Activated naive CD8-positive, alpha-beta T cell treated with anti-CD3 and anti-CD28 coated beads, Interleukin-2, amount 10 ng/mL, durations not matched to agents 7 days and 5 days (primary cell): ENCODE results near the gene ABCC2. TPM values are rescaled to one million over a fixed set of nuclear protein-coding genes. Genes with fewer than 3 reads are reported as not detected.

Source experiments
- ATAC-seq: fragments of 150-1000 bp; cut with Tn5 transposase; one replicate; pipeline ENCODE4 v1.10.0; 2021; ENCODE audit warnings: low read depth, moderate library complexity
- POLR2A ChIA-PET: fragments of 350-600 bp; sonication (Branson Sonifier 250); formaldehyde crosslinking; loops from one replicate; lab custom pipeline; 2021; ENCODE audit warnings: antibody characterized with exemption; lab: Charles Lee
- DNase-seq: peaks from one replicate; pipeline ENCODE4 v3.0.0; 2021
- H3K27ac Mint-ChIP-seq: one replicate; pipeline ENCODE4 v1.8.0; 2022; ENCODE audit warnings: mild to moderate bottlenecking, mixed read lengths
- H3K27me3 Mint-ChIP-seq: one replicate; pipeline ENCODE4 v1.8.0; 2022; ENCODE audit warnings: mild to moderate bottlenecking, moderate library complexity, mixed read lengths
- H3K36me3 Mint-ChIP-seq: one replicate; pipeline ENCODE4 v1.8.0; 2021; ENCODE audit warnings: mild to moderate bottlenecking, mixed read lengths
- H3K4me1 Mint-ChIP-seq: one replicate; pipeline ENCODE4 v1.8.0; 2021; ENCODE audit warnings: mixed read lengths
- H3K4me3 Mint-ChIP-seq: one replicate; pipeline ENCODE4 v1.8.0; 2022; ENCODE audit warnings: mild to moderate bottlenecking, moderate library complexity, mixed read lengths
- H3K9me3 Mint-ChIP-seq: one replicate; pipeline ENCODE4 v1.8.0; 2021; ENCODE audit warnings: mixed read lengths
- total RNA-seq, 2 experiments: library from RNA; stranded (reverse); gene quantifications; one replicate each; pipeline ENCODE4 v1.2.3, GENCODE V29; 2021

The ABCC2 gene
- total RNA-seq, 2 experiments from 2014 or later = 2.4 to 2.5 TPM

DNA sequence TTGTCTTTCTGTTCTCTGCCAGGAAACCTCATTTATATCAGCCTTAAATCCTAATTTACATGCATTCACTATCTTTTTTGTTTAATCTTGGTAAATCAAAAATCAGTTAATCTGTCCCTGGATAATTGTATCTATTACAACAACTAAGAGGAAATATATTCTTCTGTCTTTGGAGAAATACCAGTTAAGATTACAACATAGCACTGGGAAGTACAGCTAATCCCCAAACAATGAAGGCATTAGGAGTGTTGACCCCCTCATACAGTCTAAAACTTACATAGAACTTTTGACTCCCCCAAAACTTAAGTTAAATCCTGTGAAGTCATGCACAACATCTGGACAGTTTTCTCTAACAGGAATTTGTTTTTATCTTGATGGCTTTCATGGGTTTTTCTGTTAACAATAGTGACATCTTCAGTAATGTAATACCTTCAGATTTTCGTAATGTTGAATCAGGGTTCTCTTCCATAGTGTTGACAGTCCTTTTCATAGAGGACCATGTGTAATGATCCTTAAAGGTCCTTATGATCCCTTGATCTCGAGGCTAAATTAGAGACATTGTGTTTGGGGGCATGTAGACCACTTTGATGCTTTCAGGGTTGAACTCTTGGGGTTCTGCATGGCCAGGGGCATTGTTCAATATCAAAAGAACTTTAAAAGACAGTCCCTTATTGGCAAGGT lies 24.1 kb upstream of the ABCC2 start:
- Mint-ChIP-seq H3K4me1 (no peaks in the 10 kb centered on the region), H3K36me3 (peaks cover 51% of the 10 kb centered on the region), H3K4me3 (no peak overlapping the region), H3K27ac (no peak overlapping the region), H3K9me3 (peaks cover 2% of the 10 kb centered on the region), H3K27me3 (no peaks in the 10 kb centered on the region)
- DNase-seq (no peak), ATAC-seq (no peak)
- POLR2A ChIA-PET = no interaction called here

DNA sequence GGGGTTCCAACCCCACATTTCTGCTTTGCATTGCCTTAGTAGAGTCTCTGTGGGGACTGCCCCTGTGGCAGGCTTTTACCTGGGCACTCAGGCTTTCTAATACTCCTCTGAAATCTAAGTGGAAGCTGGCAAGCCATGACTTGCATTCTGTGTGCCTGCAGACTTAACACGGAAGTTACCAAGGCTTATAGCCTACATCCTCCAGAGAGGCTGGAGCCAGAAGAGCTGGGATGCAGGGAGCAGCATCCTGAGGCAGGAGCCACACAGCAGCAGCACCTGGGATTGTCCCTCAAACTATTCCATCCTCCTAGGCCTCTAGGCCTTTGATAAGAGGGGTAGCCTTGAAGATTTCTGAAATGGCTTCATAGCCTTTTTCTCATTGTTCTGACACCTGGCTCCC lies 22.1 kb upstream of the ABCC2 start:
- H3K27ac Mint-ChIP-seq = no peak overlapping the region
- no peak for DNase-seq
- peaks cover 2% of the 10 kb centered on the region for H3K9me3 Mint-ChIP-seq
- ATAC-seq = no peak
- peaks cover 47% of the 10 kb centered on the region for H3K36me3 Mint-ChIP-seq
- POLR2A ChIA-PET = no interaction called here
- no peaks in the 10 kb centered on the region for H3K27me3 Mint-ChIP-seq
- H3K4me1 Mint-ChIP-seq = no peaks in the 10 kb centered on the region
- H3K4me3 Mint-ChIP-seq = no peak overlapping the region

- Mint-ChIP-seq H3K4me1 (no peaks in the 10 kb centered on the region), H3K4me3 (no peak overlapping the region), H3K36me3 (peaks cover 43% of the 10 kb centered on the region), H3K27me3 (no peaks in the 10 kb centered on the region), H3K27ac (no peak overlapping the region), H3K9me3 (peaks cover 2% of the 10 kb centered on the region)
- DNase-seq = no peak
- ATAC-seq = no peak
- POLR2A ChIA-PET = no interaction called here
These were observed 21.1 kb upstream of the ABCC2 start for GRCh38 chr10:99761365-99761764.

- POLR2A ChIA-PET = no interaction called here
These were observed 16.7 kb upstream of the ABCC2 start for GRCh38 chr10:99765672-99766301.

GRCh38 chr10:99766302-99766681 lies 16.1 kb upstream of the ABCC2 start:
- no peak for ATAC-seq
- no peaks in the 10 kb centered on the region for H3K27me3 Mint-ChIP-seq
- H3K9me3 Mint-ChIP-seq = peaks cover 2% of the 10 kb centered on the region
- peaks cover 12% of the 10 kb centered on the region for H3K36me3 Mint-ChIP-seq
- no peak for DNase-seq
- POLR2A ChIA-PET = no interaction called here
- H3K27ac Mint-ChIP-seq = no peak overlapping the region
- H3K4me3 Mint-ChIP-seq = no peak overlapping the region
- H3K4me1 Mint-ChIP-seq = no peaks in the 10 kb centered on the region

More at GRCh38 chr10:99765672-99766301, 16.7 kb upstream of the ABCC2 start:
- DNase-seq (no peak), ATAC-seq (no peak)
- H3K4me3 Mint-ChIP-seq = no peak overlapping the region
- H3K9me3 Mint-ChIP-seq = peaks cover 2% of the 10 kb centered on the region
- no peak overlapping the region for H3K27ac Mint-ChIP-seq
- no peaks in the 10 kb centered on the region for H3K4me1 Mint-ChIP-seq
- H3K27me3 Mint-ChIP-seq = no peaks in the 10 kb centered on the region
- H3K36me3 Mint-ChIP-seq = peaks cover 14% of the 10 kb centered on the region

DNA sequence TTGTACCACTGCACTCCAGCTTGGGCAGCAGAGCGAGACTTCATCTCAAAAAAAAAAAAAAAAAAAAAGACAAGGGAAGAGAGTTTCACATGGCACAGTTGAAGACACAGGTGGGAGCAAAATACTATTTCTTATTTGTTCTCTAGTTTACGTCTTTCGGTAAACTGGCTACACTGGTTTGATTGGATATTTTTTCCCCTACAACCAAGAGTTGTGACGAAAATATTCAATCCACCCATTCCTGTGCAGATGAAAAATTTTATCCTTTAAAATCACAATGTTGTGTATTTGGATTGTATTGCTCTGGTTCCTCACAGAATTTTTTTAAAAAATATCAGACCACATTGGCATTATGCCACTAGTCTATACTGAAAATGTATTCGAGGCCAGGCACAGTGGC lies 14.5 kb upstream of the ABCC2 start:
- H3K36me3 Mint-ChIP-seq = peaks cover 4% of the 10 kb centered on the region
- H3K4me3 Mint-ChIP-seq = no peak overlapping the region
- H3K27me3 Mint-ChIP-seq = no peaks in the 10 kb centered on the region
- POLR2A ChIA-PET = no interaction called here
- DNase-seq (no peak), ATAC-seq (no peak)
- H3K9me3 Mint-ChIP-seq = no peaks in the 10 kb centered on the region
- no peak overlapping the region for H3K27ac Mint-ChIP-seq
- H3K4me1 Mint-ChIP-seq = no peaks in the 10 kb centered on the region

- no peaks in the 10 kb centered on the region for H3K4me1 Mint-ChIP-seq
- H3K4me3 Mint-ChIP-seq = no peak overlapping the region
- H3K27me3 Mint-ChIP-seq = no peaks in the 10 kb centered on the region
- no peaks in the 10 kb centered on the region for H3K9me3 Mint-ChIP-seq
- DNase-seq (no peak), ATAC-seq (no peak)
- peaks cover 1% of the 10 kb centered on the region for H3K36me3 Mint-ChIP-seq
- POLR2A ChIA-PET = no interaction called here
- H3K27ac Mint-ChIP-seq = no peak overlapping the region
These were observed 13.9 kb upstream of the ABCC2 start for GRCh38 chr10:99768556-99768955.

GRCh38 chr10:99769706-99770105 lies 12.7 kb upstream of the ABCC2 start:
- no peaks in the 10 kb centered on the region for H3K27me3 Mint-ChIP-seq
- H3K4me1 Mint-ChIP-seq = no peaks in the 10 kb centered on the region
- H3K9me3 Mint-ChIP-seq = no peaks in the 10 kb centered on the region
- DNase-seq = no peak
- POLR2A ChIA-PET = interaction anchor here (0.6 kb wide), 1 partner anchor 320 kb away, joined by 3 read pairs; no protein-coding TSS in a partner anchor
- no peak overlapping the region for H3K4me3 Mint-ChIP-seq
- H3K36me3 Mint-ChIP-seq = no peaks in the 10 kb centered on the region
- ATAC-seq = no peak
- H3K27ac Mint-ChIP-seq = no peak overlapping the region

DNA sequence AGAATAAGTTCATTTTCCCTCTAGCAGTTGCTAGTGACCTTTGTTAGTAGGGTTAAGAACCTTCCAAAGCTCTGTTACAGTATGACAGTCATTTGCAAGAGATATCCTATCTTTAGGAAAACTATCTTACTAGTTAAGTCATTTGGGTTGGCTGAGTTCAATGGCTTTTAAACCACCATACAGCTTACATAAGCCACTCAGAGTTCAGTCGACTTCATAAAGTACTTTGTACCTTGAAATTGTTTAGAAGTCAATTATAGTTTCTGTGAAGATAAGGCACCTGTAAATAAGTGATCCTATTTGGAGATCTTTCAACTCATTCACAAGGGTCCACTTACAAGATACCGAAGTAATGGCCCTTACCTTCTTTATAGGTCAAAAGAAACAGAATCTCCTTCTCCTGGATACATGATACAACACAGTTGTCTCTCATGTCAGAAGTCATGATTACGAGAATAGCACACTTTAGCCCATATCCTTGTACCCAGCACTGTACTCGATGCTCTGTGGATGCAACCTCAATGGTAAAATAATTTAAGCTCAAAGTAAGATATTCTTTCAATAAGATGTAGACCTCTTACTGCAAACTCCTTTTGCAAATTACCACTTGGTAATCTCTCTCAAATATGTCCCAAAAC lies 11.9 kb upstream of the ABCC2 start:
- POLR2A ChIA-PET = no interaction called here
- H3K4me1 Mint-ChIP-seq = no peaks in the 10 kb centered on the region
- ATAC-seq = no peak
- DNase-seq = no peak
- no peaks in the 10 kb centered on the region for H3K9me3 Mint-ChIP-seq
- no peaks in the 10 kb centered on the region for H3K36me3 Mint-ChIP-seq
- H3K27ac Mint-ChIP-seq = no peak overlapping the region
- no peaks in the 10 kb centered on the region for H3K27me3 Mint-ChIP-seq
- H3K4me3 Mint-ChIP-seq = no peak overlapping the region

GRCh38 chr10:99775850-99776249 lies 6.6 kb upstream of the ABCC2 start:
- Mint-ChIP-seq H3K36me3 (no peaks in the 10 kb centered on the region), H3K27me3 (peaks cover 4% of the 10 kb centered on the region), H3K4me3 (no peak overlapping the region), H3K27ac (no peak overlapping the region), H3K4me1 (peaks cover 8% of the 10 kb centered on the region), H3K9me3 (no peaks in the 10 kb centered on the region)
- ATAC-seq = no peak
- POLR2A ChIA-PET = no interaction called here
- no peak for DNase-seq

DNA sequence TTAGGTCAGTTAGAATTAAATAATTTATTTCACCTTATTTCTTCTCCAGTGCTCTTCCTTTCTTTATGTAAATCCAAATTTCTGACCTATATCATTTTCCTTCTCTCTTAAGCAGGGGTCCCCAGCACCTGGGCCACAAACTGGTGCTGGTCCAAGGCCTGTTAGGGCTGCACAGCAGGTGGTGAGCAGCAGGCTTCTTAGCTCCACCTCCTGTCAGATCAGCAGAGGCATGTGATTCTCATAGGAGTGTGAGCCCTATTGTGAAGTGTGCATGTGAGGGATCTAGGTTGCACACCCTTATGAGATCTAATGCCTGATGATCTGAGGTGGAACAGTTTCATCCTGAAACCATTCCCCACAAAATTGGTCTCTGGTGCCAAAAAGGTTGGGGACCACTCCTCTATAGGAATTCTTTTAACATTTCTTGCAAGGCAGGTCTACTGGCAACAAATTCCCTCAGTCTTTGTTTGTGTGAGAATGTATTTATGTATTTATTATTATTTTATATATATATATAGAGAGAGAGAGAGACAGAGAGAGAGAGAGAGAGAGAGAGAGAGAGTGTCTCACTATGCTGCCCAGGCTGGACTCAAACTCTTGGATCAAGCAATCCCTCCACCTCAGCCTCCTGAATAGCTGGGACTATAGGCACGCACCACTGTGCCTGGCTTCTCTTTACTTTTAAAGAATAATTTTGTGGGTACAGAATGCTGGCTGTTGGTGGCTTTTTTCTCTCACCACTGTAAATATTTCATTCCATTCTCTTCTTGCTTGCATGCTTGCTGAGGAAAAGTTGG lies 4.3 kb upstream of the ABCC2 start:
- POLR2A ChIA-PET = no interaction called here
- Mint-ChIP-seq H3K36me3 (no peaks in the 10 kb centered on the region), H3K27me3 (peaks cover 4% of the 10 kb centered on the region), H3K4me3 (no peak overlapping the region), H3K4me1 (peaks cover 8% of the 10 kb centered on the region), H3K27ac (no peak overlapping the region), H3K9me3 (no peaks in the 10 kb centered on the region)
- ATAC-seq (no peak), DNase-seq (no peak)

DNA sequence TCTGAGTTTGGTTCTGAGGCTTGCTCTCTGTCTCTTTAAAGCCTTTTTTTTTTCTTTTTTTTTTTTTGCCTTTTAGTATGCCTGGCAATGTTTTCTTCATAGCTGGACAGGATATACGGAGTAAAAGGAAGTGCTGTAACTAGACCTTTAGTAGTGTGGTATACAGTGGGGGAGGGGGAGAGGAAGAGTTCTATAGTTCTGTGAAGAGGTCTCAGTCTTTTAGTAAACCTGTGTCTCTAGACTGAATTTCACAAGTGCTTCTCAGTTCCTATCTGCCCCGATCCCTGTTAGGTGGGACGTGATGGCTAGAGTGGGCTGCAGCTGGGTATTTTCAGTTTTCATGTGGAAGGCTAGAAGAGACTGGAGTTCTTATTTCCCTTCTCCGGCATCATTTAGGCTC lies 3.1 kb upstream of the ABCC2 start:
- POLR2A ChIA-PET = interaction anchor here (1.2 kb wide), 1 partner anchor 47 kb away, joined by 7 read pairs; the partner anchor contains the start of genes COX15 and CUTC
- peak overlapping the region; percentile 61 for H3K27ac Mint-ChIP-seq
- ATAC-seq = peak; percentile 95
- peaks cover 4% of the 10 kb centered on the region for H3K27me3 Mint-ChIP-seq
- peak overlapping the region; percentile 43 for H3K4me3 Mint-ChIP-seq
- no peaks in the 10 kb centered on the region for H3K36me3 Mint-ChIP-seq
- peaks cover 8% of the 10 kb centered on the region for H3K4me1 Mint-ChIP-seq
- no peak for DNase-seq
- no peaks in the 10 kb centered on the region for H3K9me3 Mint-ChIP-seq

DNA sequence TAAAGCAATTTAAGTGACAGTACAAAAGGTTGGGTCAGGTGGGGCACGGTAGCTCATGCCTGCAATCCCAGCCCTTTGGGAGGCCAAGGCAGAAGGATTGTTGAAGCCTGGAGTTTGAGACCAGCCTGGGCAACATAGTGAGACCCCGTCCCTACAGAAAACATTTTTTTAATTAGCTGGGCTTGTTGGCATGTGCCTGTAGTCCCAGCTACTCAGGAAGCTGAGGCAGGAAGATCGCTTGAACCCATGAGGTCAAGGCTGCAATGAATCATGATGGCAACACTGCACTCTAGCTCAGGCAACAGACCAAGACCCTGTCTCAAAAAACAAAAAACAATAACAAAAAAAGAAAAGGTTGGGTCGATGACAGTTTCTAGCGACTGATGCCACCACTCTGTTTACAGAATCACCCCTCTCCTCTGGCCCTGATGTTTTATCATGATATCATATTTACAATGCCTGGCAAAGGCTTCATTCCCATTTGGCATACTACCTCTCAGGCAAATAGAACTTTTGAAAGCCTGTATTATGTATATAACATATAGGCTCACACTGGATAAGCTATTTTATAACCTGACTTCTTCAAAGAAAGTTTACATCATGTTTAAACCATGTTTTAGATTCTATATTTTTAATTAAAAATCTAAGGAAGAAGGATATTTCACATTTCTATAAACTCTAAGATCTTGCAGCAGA lies 558 bp upstream of the ABCC2 start:
- no peaks in the 10 kb centered on the region for H3K9me3 Mint-ChIP-seq
- no peak overlapping the region for H3K27ac Mint-ChIP-seq
- H3K36me3 Mint-ChIP-seq = no peaks in the 10 kb centered on the region
- H3K4me1 Mint-ChIP-seq = peaks cover 11% of the 10 kb centered on the region
- no peak overlapping the region for H3K4me3 Mint-ChIP-seq
- H3K27me3 Mint-ChIP-seq = no peaks in the 10 kb centered on the region
- POLR2A ChIA-PET = no interaction called here
- no peak for DNase-seq
- no peak for ATAC-seq
